ENCODE results near the gene CAPN14.

DNA sequence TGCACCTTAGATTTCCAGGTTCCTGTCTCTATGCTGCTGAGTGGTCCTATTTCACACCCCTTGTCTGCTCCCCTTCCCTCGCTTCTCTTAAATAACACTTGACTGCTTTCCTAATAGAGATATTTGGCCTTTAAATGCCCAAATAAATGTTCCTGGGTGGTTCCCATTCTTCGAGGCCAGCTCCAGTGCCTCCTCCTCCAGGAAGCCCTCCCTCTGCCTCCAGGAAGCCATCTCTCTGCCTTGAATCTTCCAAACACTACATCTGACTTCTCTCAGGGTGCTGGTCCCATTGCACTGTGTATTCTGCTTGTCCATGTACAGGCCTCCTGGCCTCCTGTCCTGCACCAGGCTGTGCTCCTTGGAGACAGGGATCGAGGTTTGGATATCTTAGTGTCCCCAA lies 30.8 kb upstream of the CAPN14 start:
- TF ChIP-seq, protein P1, sequence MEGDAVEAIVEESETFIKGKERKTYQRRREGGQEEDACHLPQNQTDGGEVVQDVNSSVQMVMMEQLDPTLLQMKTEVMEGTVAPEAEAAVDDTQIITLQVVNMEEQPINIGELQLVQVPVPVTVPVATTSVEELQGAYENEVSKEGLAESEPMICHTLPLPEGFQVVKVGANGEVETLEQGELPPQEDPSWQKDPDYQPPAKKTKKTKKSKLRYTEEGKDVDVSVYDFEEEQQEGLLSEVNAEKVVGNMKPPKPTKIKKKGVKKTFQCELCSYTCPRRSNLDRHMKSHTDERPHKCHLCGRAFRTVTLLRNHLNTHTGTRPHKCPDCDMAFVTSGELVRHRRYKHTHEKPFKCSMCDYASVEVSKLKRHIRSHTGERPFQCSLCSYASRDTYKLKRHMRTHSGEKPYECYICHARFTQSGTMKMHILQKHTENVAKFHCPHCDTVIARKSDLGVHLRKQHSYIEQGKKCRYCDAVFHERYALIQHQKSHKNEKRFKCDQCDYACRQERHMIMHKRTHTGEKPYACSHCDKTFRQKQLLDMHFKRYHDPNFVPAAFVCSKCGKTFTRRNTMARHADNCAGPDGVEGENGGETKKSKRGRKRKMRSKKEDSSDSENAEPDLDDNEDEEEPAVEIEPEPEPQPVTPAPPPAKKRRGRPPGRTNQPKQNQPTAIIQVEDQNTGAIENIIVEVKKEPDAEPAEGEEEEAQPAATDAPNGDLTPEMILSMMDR (IDR thresholded peaks at IDR 0.05), result no peak
- no peak for TF ChIP-seq POLR2A (IDR thresholded peaks at IDR 0.05)

Data from adrenal gland (tissue), 5 donors.